ENCODE data around the gene CYSLTR1. TPM values are rescaled to one million over a fixed set of nuclear protein-coding genes. Genes with fewer than 3 reads are reported as not detected.

The CYSLTR1 gene, protein sequence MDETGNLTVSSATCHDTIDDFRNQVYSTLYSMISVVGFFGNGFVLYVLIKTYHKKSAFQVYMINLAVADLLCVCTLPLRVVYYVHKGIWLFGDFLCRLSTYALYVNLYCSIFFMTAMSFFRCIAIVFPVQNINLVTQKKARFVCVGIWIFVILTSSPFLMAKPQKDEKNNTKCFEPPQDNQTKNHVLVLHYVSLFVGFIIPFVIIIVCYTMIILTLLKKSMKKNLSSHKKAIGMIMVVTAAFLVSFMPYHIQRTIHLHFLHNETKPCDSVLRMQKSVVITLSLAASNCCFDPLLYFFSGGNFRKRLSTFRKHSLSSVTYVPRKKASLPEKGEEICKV
- polyA plus RNA-seq (2013, experiment 1 of 2) = 0.07 TPM
- polyA plus RNA-seq (2013, experiment 2 of 2) = 0.06 TPM

DNA sequence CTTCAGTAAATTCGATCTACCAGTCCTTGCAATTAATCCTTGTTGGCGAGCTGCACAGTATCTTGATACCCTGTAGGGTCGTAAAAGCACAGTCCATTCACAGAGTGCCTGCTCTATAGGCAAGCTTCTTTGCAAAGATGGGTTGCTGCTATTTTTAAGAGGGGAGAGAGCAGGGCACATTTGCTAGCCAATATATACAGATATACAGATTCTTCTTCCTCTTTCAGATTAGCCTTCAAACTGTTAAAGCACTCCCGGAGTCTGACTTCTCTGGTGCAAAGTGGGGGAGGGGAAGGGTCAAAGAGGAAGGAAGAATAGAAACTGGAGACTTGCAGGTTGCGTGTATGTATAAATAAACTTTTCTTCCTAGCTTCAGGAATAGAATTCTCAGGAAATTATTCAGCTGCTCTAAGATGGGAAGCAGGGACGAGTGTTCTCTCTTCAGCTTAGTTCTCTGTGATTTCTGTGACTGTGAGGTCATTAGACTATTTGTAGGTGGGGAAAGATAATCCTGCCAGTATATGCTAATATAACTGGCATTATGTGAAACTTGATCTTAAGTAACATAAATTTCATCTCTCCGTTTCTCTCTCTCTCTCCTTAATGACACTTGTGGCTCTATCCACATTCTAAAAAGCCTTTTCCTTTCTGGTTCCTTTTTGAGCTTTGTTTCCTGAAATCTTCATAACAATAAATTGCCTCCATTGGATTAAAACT is at the start of gene CYSLTR1:
CYSLTR1 (minus strand) TSS at position 242 of the 717 bp plus-strand sequence. CDS start 53,865 bp downstream, outside the sequence.
- Histone ChIP-seq H3K4me1 (ENCODE audit: control insufficient read depth in 2 of 2, insufficient read depth in 1 of 2, low read depth in 1 of 2, low read length in 2 of 2) (no peaks in the 10 kb centered on the region), H3K4ac (ENCODE audit: low read length) (no peak within 1 kb of the TSS), H3K27me3 (ENCODE audit: control insufficient read depth in 3 of 3, insufficient read depth in 3 of 3, low read depth in 1 of 3, low read length in 3 of 3) (no peaks in the 10 kb centered on the region), H3K4me3 (ENCODE audit: low read length in 2 of 2) (no peak within 1 kb of the TSS), H3K18ac (ENCODE audit: low read length) (no peak within 1 kb of the TSS), H2AK5ac (ENCODE audit: low read depth, low read length) (no peak within 1 kb of the TSS), H4K91ac (ENCODE audit: low read depth, low read length, poor library complexity) (no peak within 1 kb of the TSS), H3K36me3 (replicated peaks in 1 of 2; ENCODE audit: control insufficient read depth in 2 of 2, insufficient read depth in 2 of 2, low read length in 2 of 2) (no peaks in the 10 kb centered on the region), H3K14ac (ENCODE audit: low read length) (no peak within 1 kb of the TSS), H3K79me1 (ENCODE audit: low read depth, low read length) (no peaks in the 10 kb centered on the region), H3K9ac (ENCODE audit: low read depth, low read length, poor library complexity) (no peak within 1 kb of the TSS), H3K27ac (replicated peaks; ENCODE audit: low read length) (no peak within 1 kb of the TSS), H3K4me2 (ENCODE audit: insufficient read depth, low read length, poor library complexity, severe bottlenecking) (no peak within 1 kb of the TSS), H4K8ac (ENCODE audit: low read depth, low read length) (no peak within 1 kb of the TSS), H3K23ac (ENCODE audit: low read depth, low read length, poor library complexity) (no peak within 1 kb of the TSS), H2AFZ (ENCODE audit: low read length) (peak within 1 kb of the TSS; percentile 29), H2BK120ac (ENCODE audit: low read depth, low read length) (no peak within 1 kb of the TSS), H2BK12ac (ENCODE audit: low read length) (no peak within 1 kb of the TSS), H2BK5ac (ENCODE audit: low read length) (no peak within 1 kb of the TSS), H3K9me3 (replicated peaks in 1 of 2; ENCODE audit: control insufficient read depth in 2 of 2, insufficient read depth in 1 of 2, low read depth in 1 of 2, low read length in 2 of 2) (no peaks in the 10 kb centered on the region), H2BK15ac (ENCODE audit: low read length) (no peak within 1 kb of the TSS)
- DNase-seq (ENCODE audit: low spot score) = no peak
- WGBS, 2 donors (ENCODE audit: extremely low coverage in 2 of 2, insufficient read length in 2 of 2, insufficient replicate concordance in 1 of 2) = no CpG with 5 or more reads among the region's 7 CpGs

DNA sequence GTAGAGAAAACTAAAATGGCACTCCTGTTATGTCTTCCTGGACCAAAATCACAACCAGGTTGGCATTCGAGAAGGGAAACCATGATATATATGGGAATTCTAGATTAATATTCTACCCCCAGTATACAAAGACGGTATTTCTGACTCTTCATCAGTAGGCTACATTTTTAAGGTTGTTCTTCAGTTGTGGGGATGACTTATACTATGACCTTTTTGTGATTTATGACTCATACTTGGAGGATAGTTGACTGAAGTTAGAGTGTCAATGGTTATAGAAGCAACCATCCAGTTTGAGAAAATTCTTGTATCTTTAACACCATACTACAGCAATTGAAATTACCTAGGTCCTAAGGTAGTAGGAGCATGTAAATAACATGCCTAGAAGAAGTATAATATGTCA is 49.8 kb upstream of the CYSLTR1 start:
- DNase-seq (ENCODE audit: low spot score) = no peak
- no peak overlapping the region for H3K4me2 ChIP-seq (ENCODE audit: insufficient read depth, low read length, poor library complexity, severe bottlenecking)
- H3K27me3 ChIP-seq (ENCODE audit: control insufficient read depth in 3 of 3, insufficient read depth in 3 of 3, low read depth in 1 of 3, low read length in 3 of 3) = no peaks in the 10 kb centered on the region
- no peak overlapping the region for H3K4me3 ChIP-seq (ENCODE audit: low read length in 2 of 2)
- H3K23ac ChIP-seq (ENCODE audit: low read depth, low read length, poor library complexity) = no peak overlapping the region
- no peaks in the 10 kb centered on the region for H3K9me3 ChIP-seq (replicated peaks in 1 of 2; ENCODE audit: control insufficient read depth in 2 of 2, insufficient read depth in 1 of 2, low read depth in 1 of 2, low read length in 2 of 2)
- H3K4ac ChIP-seq (ENCODE audit: low read length) = no peak overlapping the region
- H3K79me1 ChIP-seq (ENCODE audit: low read depth, low read length) = no peaks in the 10 kb centered on the region
- no CpG with 5 or more reads among the region's 2 CpGs for WGBS, 2 donors (ENCODE audit: extremely low coverage in 2 of 2, insufficient read length in 2 of 2, insufficient replicate concordance in 1 of 2)
- no peak overlapping the region for H2AK5ac ChIP-seq (ENCODE audit: low read depth, low read length)
- H3K27ac ChIP-seq (replicated peaks; ENCODE audit: low read length) = no peak overlapping the region
- no peak overlapping the region for H4K8ac ChIP-seq (ENCODE audit: low read depth, low read length)
- no peak overlapping the region for H3K18ac ChIP-seq (ENCODE audit: low read length)
- no peak overlapping the region for H4K91ac ChIP-seq (ENCODE audit: low read depth, low read length, poor library complexity)
- H2AFZ ChIP-seq (ENCODE audit: low read length) = no peak overlapping the region
- no peak overlapping the region for H3K9ac ChIP-seq (ENCODE audit: low read depth, low read length, poor library complexity)
- no peaks in the 10 kb centered on the region for H3K4me1 ChIP-seq (ENCODE audit: control insufficient read depth in 2 of 2, insufficient read depth in 1 of 2, low read depth in 1 of 2, low read length in 2 of 2)
- H2BK120ac ChIP-seq (ENCODE audit: low read depth, low read length) = no peak overlapping the region
- H2BK15ac ChIP-seq (ENCODE audit: low read length) = no peak overlapping the region
- no peak overlapping the region for H3K14ac ChIP-seq (ENCODE audit: low read length)
- H2BK5ac ChIP-seq (ENCODE audit: low read length) = no peak overlapping the region
- no peak overlapping the region for H2BK12ac ChIP-seq (ENCODE audit: low read length)
- H3K36me3 ChIP-seq (replicated peaks in 1 of 2; ENCODE audit: control insufficient read depth in 2 of 2, insufficient read depth in 2 of 2, low read length in 2 of 2) = no peaks in the 10 kb centered on the region

DNA sequence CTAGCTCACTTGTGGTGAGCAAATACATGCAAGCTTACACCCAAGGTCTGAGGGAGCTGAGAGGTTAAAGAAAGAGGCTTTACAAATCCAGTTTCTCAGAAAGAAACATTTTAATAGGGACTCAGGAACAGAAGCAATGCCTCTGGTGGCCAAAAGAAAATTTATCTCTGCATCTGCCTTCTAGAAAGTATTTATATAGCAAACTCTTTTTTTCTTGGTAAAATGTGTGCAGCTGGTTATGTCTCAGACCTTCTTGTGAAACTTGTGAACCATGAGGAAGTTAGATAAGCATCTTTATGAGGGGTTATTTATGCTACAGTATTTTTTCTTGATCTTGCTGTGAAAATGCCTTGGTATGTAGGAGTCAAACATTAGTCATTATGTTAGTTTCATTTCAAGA is 48.5 kb upstream of the CYSLTR1 start:
- Histone ChIP-seq H2AK5ac (ENCODE audit: low read depth, low read length) (no peak overlapping the region), H3K18ac (ENCODE audit: low read length) (no peak overlapping the region), H3K4me1 (ENCODE audit: control insufficient read depth in 2 of 2, insufficient read depth in 1 of 2, low read depth in 1 of 2, low read length in 2 of 2) (no peaks in the 10 kb centered on the region), H3K4me3 (ENCODE audit: low read length in 2 of 2) (no peak overlapping the region), H3K9ac (ENCODE audit: low read depth, low read length, poor library complexity) (no peak overlapping the region), H3K36me3 (replicated peaks in 1 of 2; ENCODE audit: control insufficient read depth in 2 of 2, insufficient read depth in 2 of 2, low read length in 2 of 2) (no peaks in the 10 kb centered on the region), H2BK120ac (ENCODE audit: low read depth, low read length) (no peak overlapping the region), H3K4me2 (ENCODE audit: insufficient read depth, low read length, poor library complexity, severe bottlenecking) (no peak overlapping the region), H3K27ac (replicated peaks; ENCODE audit: low read length) (no peak overlapping the region), H4K8ac (ENCODE audit: low read depth, low read length) (no peak overlapping the region), H2BK5ac (ENCODE audit: low read length) (no peak overlapping the region), H2BK15ac (ENCODE audit: low read length) (no peak overlapping the region), H3K14ac (ENCODE audit: low read length) (no peak overlapping the region), H3K4ac (ENCODE audit: low read length) (no peak overlapping the region), H2BK12ac (ENCODE audit: low read length) (no peak overlapping the region), H3K79me1 (ENCODE audit: low read depth, low read length) (no peaks in the 10 kb centered on the region), H3K27me3 (ENCODE audit: control insufficient read depth in 3 of 3, insufficient read depth in 3 of 3, low read depth in 1 of 3, low read length in 3 of 3) (no peaks in the 10 kb centered on the region), H4K91ac (ENCODE audit: low read depth, low read length, poor library complexity) (no peak overlapping the region), H3K23ac (ENCODE audit: low read depth, low read length, poor library complexity) (no peak overlapping the region), H2AFZ (ENCODE audit: low read length) (no peak overlapping the region), H3K9me3 (replicated peaks in 1 of 2; ENCODE audit: control insufficient read depth in 2 of 2, insufficient read depth in 1 of 2, low read depth in 1 of 2, low read length in 2 of 2) (no peaks in the 10 kb centered on the region)
- DNase-seq (ENCODE audit: low spot score) = no peak

DNA sequence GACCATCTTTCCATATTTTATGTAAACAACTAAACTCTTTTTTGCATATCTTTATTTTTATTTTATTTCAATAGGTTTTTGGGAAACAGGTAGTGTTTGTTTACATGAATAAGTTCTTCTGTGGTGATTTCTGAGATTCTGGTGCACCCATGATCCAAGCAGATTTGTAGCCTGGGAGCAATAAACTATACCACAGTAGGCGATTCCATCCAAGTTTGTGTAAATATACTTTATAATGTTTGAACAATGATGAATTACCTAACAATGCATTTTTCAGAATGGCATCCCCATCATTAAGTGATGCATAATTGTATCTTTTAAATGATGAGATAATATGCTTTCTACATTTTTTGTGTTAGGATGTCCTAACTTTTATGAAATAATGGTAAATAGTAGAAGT is 39.2 kb upstream of the CYSLTR1 start:
- Histone ChIP-seq H2BK120ac (ENCODE audit: low read depth, low read length) (no peak overlapping the region), H4K8ac (ENCODE audit: low read depth, low read length) (no peak overlapping the region), H3K9ac (ENCODE audit: low read depth, low read length, poor library complexity) (no peak overlapping the region), H4K91ac (ENCODE audit: low read depth, low read length, poor library complexity) (no peak overlapping the region), H2BK12ac (ENCODE audit: low read length) (no peak overlapping the region), H3K4ac (ENCODE audit: low read length) (no peak overlapping the region), H3K27me3 (ENCODE audit: control insufficient read depth in 3 of 3, insufficient read depth in 3 of 3, low read depth in 1 of 3, low read length in 3 of 3) (no peaks in the 10 kb centered on the region), H2AFZ (ENCODE audit: low read length) (no peak overlapping the region), H3K4me2 (ENCODE audit: insufficient read depth, low read length, poor library complexity, severe bottlenecking) (no peak overlapping the region), H3K23ac (ENCODE audit: low read depth, low read length, poor library complexity) (no peak overlapping the region), H3K18ac (ENCODE audit: low read length) (no peak overlapping the region), H2AK5ac (ENCODE audit: low read depth, low read length) (no peak overlapping the region), H3K14ac (ENCODE audit: low read length) (no peak overlapping the region), H3K4me3 (ENCODE audit: low read length in 2 of 2) (no peak overlapping the region), H2BK5ac (ENCODE audit: low read length) (no peak overlapping the region), H2BK15ac (ENCODE audit: low read length) (no peak overlapping the region), H3K27ac (replicated peaks; ENCODE audit: low read length) (no peak overlapping the region), H3K79me1 (ENCODE audit: low read depth, low read length) (no peaks in the 10 kb centered on the region), H3K9me3 (replicated peaks in 1 of 2; ENCODE audit: control insufficient read depth in 2 of 2, insufficient read depth in 1 of 2, low read depth in 1 of 2, low read length in 2 of 2) (no peaks in the 10 kb centered on the region), H3K4me1 (ENCODE audit: control insufficient read depth in 2 of 2, insufficient read depth in 1 of 2, low read depth in 1 of 2, low read length in 2 of 2) (no peaks in the 10 kb centered on the region), H3K36me3 (replicated peaks in 1 of 2; ENCODE audit: control insufficient read depth in 2 of 2, insufficient read depth in 2 of 2, low read length in 2 of 2) (no peaks in the 10 kb centered on the region)
- DNase-seq (ENCODE audit: low spot score) = no peak
- WGBS, 2 donors (ENCODE audit: extremely low coverage in 2 of 2, insufficient read length in 2 of 2, insufficient replicate concordance in 1 of 2) = no CpG with 5 or more reads among the region's 1 CpG
